ENCODE measurements around the gene PRKG1. TPM values are rescaled to one million over a fixed set of nuclear protein-coding genes. Genes with fewer than 3 reads are reported as not detected.

Gene PRKG1
- polyA plus RNA-seq, 1 donor (not counting 4 experiments of a cell fraction or from before 2014, with no cell fraction given), result 0.24 TPM

- TF ChIP-seq EZH2 (IDR thresholded peaks at IDR 0.05; ENCODE audit: low read length), result no peak
- TF ChIP-seq, protein P1, sequence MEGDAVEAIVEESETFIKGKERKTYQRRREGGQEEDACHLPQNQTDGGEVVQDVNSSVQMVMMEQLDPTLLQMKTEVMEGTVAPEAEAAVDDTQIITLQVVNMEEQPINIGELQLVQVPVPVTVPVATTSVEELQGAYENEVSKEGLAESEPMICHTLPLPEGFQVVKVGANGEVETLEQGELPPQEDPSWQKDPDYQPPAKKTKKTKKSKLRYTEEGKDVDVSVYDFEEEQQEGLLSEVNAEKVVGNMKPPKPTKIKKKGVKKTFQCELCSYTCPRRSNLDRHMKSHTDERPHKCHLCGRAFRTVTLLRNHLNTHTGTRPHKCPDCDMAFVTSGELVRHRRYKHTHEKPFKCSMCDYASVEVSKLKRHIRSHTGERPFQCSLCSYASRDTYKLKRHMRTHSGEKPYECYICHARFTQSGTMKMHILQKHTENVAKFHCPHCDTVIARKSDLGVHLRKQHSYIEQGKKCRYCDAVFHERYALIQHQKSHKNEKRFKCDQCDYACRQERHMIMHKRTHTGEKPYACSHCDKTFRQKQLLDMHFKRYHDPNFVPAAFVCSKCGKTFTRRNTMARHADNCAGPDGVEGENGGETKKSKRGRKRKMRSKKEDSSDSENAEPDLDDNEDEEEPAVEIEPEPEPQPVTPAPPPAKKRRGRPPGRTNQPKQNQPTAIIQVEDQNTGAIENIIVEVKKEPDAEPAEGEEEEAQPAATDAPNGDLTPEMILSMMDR (optimal IDR thresholded peaks at IDR 0.05 in 1 of 3, IDR thresholded peaks at IDR 0.05 in 1 of 3, conservative IDR thresholded peaks at IDR 0.05 in 1 of 3; ENCODE audit: extremely low read depth in 1 of 3, insufficient read depth in 2 of 3, low read length in 3 of 3), result no peak
- FAIRE-seq (no peak), DNase-seq (ENCODE audit: low read depth, low spot score) (no peak)
- Histone ChIP-seq H3K4me3 (ENCODE audit: control insufficient read depth in 2 of 3, extremely low read depth in 1 of 3, insufficient read depth in 2 of 3, low read depth in 1 of 3, low read length in 3 of 3) (no peak overlapping the region), H2AFZ (ENCODE audit: control insufficient read depth, low read length) (no peak overlapping the region), H3K9me1 (ENCODE audit: control insufficient read depth, extremely low read depth, insufficient read depth, low read length) (no peaks in the 10 kb centered on the region), H3K36me3 (ENCODE audit: control insufficient read depth in 2 of 2, extremely low read depth in 1 of 2, insufficient read depth in 2 of 2, low read length in 2 of 2) (no peaks in the 10 kb centered on the region), H4K20me1 (ENCODE audit: control insufficient read depth, extremely low read depth, insufficient read depth, low read length) (no peaks in the 10 kb centered on the region), H3K79me2 (ENCODE audit: control insufficient read depth, insufficient read depth, low read length) (no peaks in the 10 kb centered on the region), H3K9me3 (ENCODE audit: control insufficient read depth, low read depth, low read length) (no peaks in the 10 kb centered on the region), H3K4me2 (ENCODE audit: control insufficient read depth, extremely low read depth, insufficient read depth, low read depth, low read length) (no peak overlapping the region), H3K27me3 (ENCODE audit: control insufficient read depth, extremely low read depth, insufficient read depth, low read length) (no peaks in the 10 kb centered on the region), H3K27ac (ENCODE audit: control insufficient read depth, insufficient read depth, low read length) (no peak overlapping the region), H3K9ac (ENCODE audit: control insufficient read depth, extremely low read depth, insufficient read depth, low read length) (no peak overlapping the region), H3K4me1 (ENCODE audit: control insufficient read depth, extremely low read depth, insufficient read depth, low read length) (no peaks in the 10 kb centered on the region)
- dilution Hi-C loops (cut with MboI; ENCODE audit: extremely low pct_ligation_motif_present, low sequenced_read_pairs), result no loop called here
Observed at GRCh38 chr10:51745397-51745796, 671.1 kb downstream of the PRKG1 start.

DNA sequence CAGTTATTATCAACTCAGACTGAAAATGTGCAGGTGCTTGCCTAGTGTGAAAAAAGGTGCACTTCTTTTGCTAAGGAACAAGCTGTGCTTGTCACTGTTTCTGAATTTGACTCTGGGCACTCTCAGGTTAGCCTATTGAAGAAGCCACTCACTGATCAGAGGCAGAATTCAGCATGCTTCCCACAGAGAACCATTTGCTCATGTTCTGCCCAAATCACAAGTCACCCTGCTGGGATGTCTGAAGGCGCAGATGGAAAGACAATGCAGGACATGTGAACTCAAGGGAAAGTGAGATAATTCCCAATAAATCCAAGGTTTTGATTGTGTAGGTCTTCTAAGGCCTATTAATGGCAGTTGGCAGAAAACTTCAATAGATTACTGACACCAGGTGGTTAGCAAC lies 672.9 kb downstream of the PRKG1 start:
- dilution Hi-C loops (cut with MboI; ENCODE audit: extremely low pct_ligation_motif_present, low sequenced_read_pairs), result no loop called here
- TF ChIP-seq, protein P1 (optimal IDR thresholded peaks at IDR 0.05 in 1 of 3, IDR thresholded peaks at IDR 0.05 in 1 of 3, conservative IDR thresholded peaks at IDR 0.05 in 1 of 3; ENCODE audit: extremely low read depth in 1 of 3, insufficient read depth in 2 of 3, low read length in 3 of 3), result no peak
- no peak for TF ChIP-seq EZH2 (IDR thresholded peaks at IDR 0.05; ENCODE audit: low read length)

More for the DNA sequence above, 672.9 kb downstream of the PRKG1 start:
- Histone ChIP-seq H3K27me3 (ENCODE audit: control insufficient read depth, extremely low read depth, insufficient read depth, low read length) (no peaks in the 10 kb centered on the region), H3K4me3 (ENCODE audit: control insufficient read depth in 2 of 3, extremely low read depth in 1 of 3, insufficient read depth in 2 of 3, low read depth in 1 of 3, low read length in 3 of 3) (no peak overlapping the region), H3K36me3 (ENCODE audit: control insufficient read depth in 2 of 2, extremely low read depth in 1 of 2, insufficient read depth in 2 of 2, low read length in 2 of 2) (no peaks in the 10 kb centered on the region), H2AFZ (ENCODE audit: control insufficient read depth, low read length) (no peak overlapping the region), H3K4me2 (ENCODE audit: control insufficient read depth, extremely low read depth, insufficient read depth, low read depth, low read length) (no peak overlapping the region), H3K9me3 (ENCODE audit: control insufficient read depth, low read depth, low read length) (no peaks in the 10 kb centered on the region), H3K9ac (ENCODE audit: control insufficient read depth, extremely low read depth, insufficient read depth, low read length) (no peak overlapping the region), H4K20me1 (ENCODE audit: control insufficient read depth, extremely low read depth, insufficient read depth, low read length) (no peaks in the 10 kb centered on the region), H3K27ac (ENCODE audit: control insufficient read depth, insufficient read depth, low read length) (no peak overlapping the region), H3K4me1 (ENCODE audit: control insufficient read depth, extremely low read depth, insufficient read depth, low read length) (no peaks in the 10 kb centered on the region), H3K79me2 (ENCODE audit: control insufficient read depth, insufficient read depth, low read length) (no peaks in the 10 kb centered on the region), H3K9me1 (ENCODE audit: control insufficient read depth, extremely low read depth, insufficient read depth, low read length) (no peaks in the 10 kb centered on the region)
- DNase-seq (ENCODE audit: low read depth, low spot score) (no peak), FAIRE-seq (no peak)

All from keratinocyte (primary cell).